ENCODE results near the gene SLC44A2. TPM values are rescaled to one million over a fixed set of nuclear protein-coding genes. Genes with fewer than 3 reads are reported as not detected.

Gene SLC44A2
- total and polyA plus RNA-seq, 2 of the 8 experiments (the other 6 are each of a cell fraction or from before 2014, with no cell fraction given) = 105 to 120 TPM

DNA sequence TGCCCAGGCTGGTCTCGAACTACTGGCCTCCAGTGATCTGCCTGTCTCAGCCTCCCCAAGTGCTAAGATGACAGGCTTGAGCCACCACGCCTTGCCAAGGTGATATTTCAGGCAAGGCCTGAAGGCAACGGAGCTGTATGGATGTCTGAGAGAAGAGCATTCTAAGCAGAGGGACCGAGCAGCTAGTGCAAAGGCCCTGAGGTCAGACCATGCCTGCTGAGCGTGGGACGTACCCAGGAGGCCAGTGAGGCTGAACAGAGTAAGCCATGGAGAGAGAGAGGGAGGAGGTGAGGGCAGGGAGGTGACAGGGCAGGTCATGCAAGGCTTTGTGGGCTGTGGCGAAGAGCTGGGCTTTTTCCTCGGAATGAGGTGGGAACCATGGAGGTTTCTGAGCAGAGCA, 3.4 kb upstream of the SLC44A2 start:
- ChIA-PET POLR2A (ENCODE audit: partially characterized antibody) (interaction anchor here (0.6 to 2.4 kb wide), 7 partner anchors 10 to 324 kb away, joined by 3 to 9 read pairs (median 7); no protein-coding TSS in a partner anchor), CTCF (ENCODE audit: partially characterized antibody) (interaction anchor here (0.7 to 6.1 kb wide), 8 partner anchors 10 to 79 kb away, joined by 3 to 46 read pairs (median 5); no protein-coding TSS in a partner anchor)
- FAIRE-seq (no peak), DNase-seq (ENCODE audit: low read depth in 1 of 2, low spot score in 2 of 2) (no peak)
- no peak overlapping the region for H3K27ac ChIP-seq (ENCODE audit: low read depth, low read length)
- H3K23ac ChIP-seq (ENCODE audit: insufficient read length) = no peak overlapping the region
- H3K9ac ChIP-seq (replicated peaks in 1 of 4; ENCODE audit: extremely low read depth in 1 of 4, low read depth in 3 of 4, low read length in 3 of 4) = no peak overlapping the region
- H4K20me1 ChIP-seq (replicated peaks in 1 of 2; ENCODE audit: control insufficient read depth in 1 of 2, insufficient read depth in 2 of 2, low read length in 2 of 2) = no peaks in the 10 kb centered on the region
- no peak overlapping the region for H3K14ac ChIP-seq (ENCODE audit: insufficient read length)
- peaks cover 9% of the 10 kb centered on the region; the same call in 1 of the 2 replicates for H3K23me2 ChIP-seq (ENCODE audit: low read depth, low read length)
- H4K91ac ChIP-seq (replicated peaks; ENCODE audit: insufficient read length, low read length) = no peak overlapping the region
- no peak overlapping the region for H3K56ac ChIP-seq (replicated peaks; ENCODE audit: insufficient read length, low read depth, low read length)
- no peak overlapping the region for H3K4me2 ChIP-seq (ENCODE audit: insufficient read depth in 1 of 2, low read depth in 2 of 2, low read length in 2 of 2)
- peaks cover 7% of the 10 kb centered on the region for H3K79me1 ChIP-seq (ENCODE audit: low read depth, low read length)
- peak overlapping the region; percentile 61; the same call in 1 of the 2 replicates for H2BK20ac ChIP-seq (ENCODE audit: low read length)
- 96% methylated on average over 8 of the region's 8 CpGs; no CpG with 5 or more reads in 1 of the 2 experiments for WGBS, 2 experiments (ENCODE audit: extremely low coverage in 1 of 2, insufficient coverage in 1 of 2, insufficient read length in 1 of 2, insufficient replicate concordance in 2 of 2, low coverage in 1 of 2, low lambda C conversion rate in 2 of 2, missing lambda C conversion rate in 1 of 2)
- H2AK5ac ChIP-seq (ENCODE audit: low read depth, low read length) = peak overlapping the region; percentile 70; the same call in 1 of the 2 replicates
- no peak overlapping the region for H4K8ac ChIP-seq (ENCODE audit: extremely low read depth, insufficient read depth, low read length)
- H3K36me3 ChIP-seq (ENCODE audit: control insufficient read depth in 2 of 4, insufficient read depth in 4 of 4, low read length in 3 of 4) = no peaks in the 10 kb centered on the region
- peak overlapping the region; percentile 95 for H3K4ac ChIP-seq (replicated peaks; ENCODE audit: insufficient read length, low read depth, low read length)
- no peak overlapping the region; the same call in 1 of the 2 replicates for H2BK15ac ChIP-seq (ENCODE audit: low read length)
- peaks cover 4 to 9% (median 8%) of the 10 kb centered on the region in 4 experiments for H3K4me1 ChIP-seq (replicated peaks in 1 of 4; ENCODE audit: control insufficient read depth in 3 of 4, insufficient read depth in 4 of 4, low read length in 3 of 4)
- no peaks in the 10 kb centered on the region for H3K27me3 ChIP-seq (replicated peaks in 1 of 4; ENCODE audit: control insufficient read depth in 3 of 4, extremely low read depth in 1 of 4, insufficient read depth in 3 of 4, low read length in 3 of 4)
- no peaks in the 10 kb centered on the region for H3K9me3 ChIP-seq (ENCODE audit: insufficient read depth in 2 of 2, low read depth in 1 of 2, low read length in 1 of 2)
- no peak overlapping the region for H3K4me3 ChIP-seq (ENCODE audit: extremely low read depth in 1 of 4, insufficient read depth in 2 of 4, low read depth in 3 of 4, low read length in 4 of 4)
- H3K18ac ChIP-seq (ENCODE audit: extremely low read depth, low read length) = no peak overlapping the region
- H2BK12ac ChIP-seq (ENCODE audit: low read depth, low read length) = no peak overlapping the region
- no peak overlapping the region for H2BK5ac ChIP-seq (ENCODE audit: low read depth, low read length)
- H3K79me2 ChIP-seq (ENCODE audit: control insufficient read depth in 1 of 2, insufficient read depth in 2 of 2, low read length in 2 of 2) = peaks cover 0 to 8% of the 10 kb centered on the region in 2 experiments; a peak in 2 of 4 replicates
- H2BK120ac ChIP-seq (replicated peaks; ENCODE audit: low read depth, low read length) = no peak overlapping the region
- H4K5ac ChIP-seq (ENCODE audit: insufficient read length, low read depth, low read length) = no peak overlapping the region
- no peak overlapping the region for H2AFZ ChIP-seq (ENCODE audit: low read length)
- no peak for TF ChIP-seq RFX5 (IDR thresholded peaks at IDR 0.05; ENCODE audit: borderline replicate concordance, low read depth, low read length)

Data from H1 (cell line).